ENCODE data around the gene LCTL.

GRCh38 chr15:66570842-66571478 is 5.2 kb upstream of the LCTL start:
- TF ChIP-seq EZH2 (IDR thresholded peaks at IDR 0.05; ENCODE audit: borderline replicate concordance, insufficient read depth, low read length, poor library complexity, severe bottlenecking): no peak
- no peak for TF ChIP-seq POLR2AphosphoS5 (IDR thresholded peaks at IDR 0.05)
- TF ChIP-seq CTCF (IDR thresholded peaks at IDR 0.05; ENCODE audit: poor library complexity, severe bottlenecking): no peak
- no peak for TF ChIP-seq EP300 (conservative IDR thresholded peaks at IDR 0.05; ENCODE audit: poor library complexity, severe bottlenecking)
- TF ChIP-seq RAD21 (conservative IDR thresholded peaks at IDR 0.05): no peak
- TF ChIP-seq TAF1 (IDR thresholded peaks at IDR 0.05; ENCODE audit: low read depth): no peak
- TF ChIP-seq MXI1 (conservative IDR thresholded peaks at IDR 0.05; ENCODE audit: poor library complexity, severe bottlenecking): no peak
- TF ChIP-seq REST (IDR thresholded peaks at IDR 0.05; ENCODE audit: borderline replicate concordance): no peak
- no peak for TF ChIP-seq SMC3 (conservative IDR thresholded peaks at IDR 0.05; ENCODE audit: poor library complexity)

All from neural cell (in vitro differentiated cells).